Right kidney (tissue), 1 donor: ENCODE measurements around the gene NDUFA11.
"Not testable (repeated sequence)": the region's sequence is repeated elsewhere in the genome, so short reads cannot be mapped to it uniquely, and the experiment has no call there.

Experiments
- DNase-seq: peaks from one replicate; pipeline ENCODE4 v3.0.0-alpha.2; 2016

NDUFA11 gene

GRCh38 chr19:5891938-5892771 lies 11.4 kb downstream of the NDUFA11 start:
- DNase-seq: peak; percentile 77

DNA sequence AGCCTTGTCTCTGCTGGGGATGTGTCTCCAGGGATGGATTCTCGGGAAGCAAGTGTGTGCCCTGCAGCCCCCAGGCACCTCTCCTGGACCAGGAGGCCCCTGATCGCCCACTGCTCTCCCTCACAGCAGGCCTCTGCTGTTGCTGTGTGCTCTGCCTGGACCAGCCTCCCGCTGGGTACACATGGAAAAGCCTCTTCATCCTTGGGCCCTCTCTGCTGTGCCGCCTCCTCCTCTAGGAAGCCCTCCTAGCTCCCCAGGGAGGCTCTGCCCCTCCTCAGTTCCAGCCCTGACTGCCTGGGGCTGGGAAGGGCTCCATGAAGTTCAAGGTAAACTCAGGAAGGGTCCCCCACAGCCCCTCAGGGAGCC lies 12.0 kb downstream of the NDUFA11 start:
- DNase-seq: no peak

DNA sequence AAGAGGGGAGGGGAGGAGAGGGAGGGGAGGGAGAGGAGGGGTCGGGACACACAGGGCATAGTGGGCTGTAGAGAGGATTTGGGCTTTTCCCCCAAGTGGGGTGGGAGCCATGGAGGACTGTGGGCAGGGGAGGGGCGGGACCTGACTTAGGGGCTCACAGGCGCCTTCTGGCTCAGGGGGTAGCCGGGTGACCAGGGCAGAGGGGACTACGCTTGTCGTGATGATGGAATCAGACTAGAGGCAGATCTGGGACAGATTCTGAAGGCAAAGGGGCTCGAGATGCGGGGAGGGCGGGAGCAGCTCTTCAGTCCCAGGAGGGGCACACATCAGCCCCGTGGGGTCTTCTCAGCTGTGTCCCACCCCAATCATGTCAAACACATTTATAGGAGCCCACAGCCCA lies 13.5 kb downstream of the NDUFA11 start:
- no peak for DNase-seq

GRCh38 chr19:5889288-5889971 lies 14.2 kb downstream of the NDUFA11 start:
- no peak for DNase-seq

DNA sequence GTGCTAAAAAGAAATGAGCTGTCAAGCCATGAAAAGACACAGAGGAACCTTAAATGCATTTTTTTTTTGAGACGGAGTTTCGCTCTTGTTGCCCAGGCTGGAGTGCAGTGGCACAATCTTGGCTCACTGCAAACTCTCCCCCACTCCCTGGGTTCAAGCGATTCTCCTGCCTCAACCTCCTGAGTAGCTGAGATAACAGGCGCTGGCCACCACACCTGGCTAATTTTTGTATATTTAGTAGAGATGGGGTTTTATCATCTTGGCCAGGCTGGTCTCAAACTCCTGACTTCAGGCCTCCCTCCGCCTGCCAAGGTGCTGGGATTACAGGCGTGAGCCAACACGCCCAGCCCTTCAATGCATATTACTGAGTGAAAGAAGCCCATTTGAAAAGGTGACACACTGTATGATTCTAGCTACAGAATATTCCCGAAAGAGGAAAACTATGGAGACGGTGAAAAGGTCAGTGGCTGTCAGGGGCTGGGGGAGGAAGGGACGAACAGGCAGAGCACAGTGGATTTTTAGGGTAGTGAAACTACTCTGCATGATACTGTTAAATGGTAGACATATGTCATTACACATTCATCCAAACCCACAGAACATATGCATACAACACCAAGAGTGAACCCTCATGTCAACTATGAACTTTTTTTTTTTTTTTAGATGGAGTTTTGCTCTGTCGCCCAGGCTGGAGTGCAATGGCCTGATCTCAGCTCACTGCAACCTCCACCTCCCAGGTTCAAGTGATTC lies 19.4 kb downstream of the NDUFA11 start:
- DNase-seq: not testable (repeated sequence)

GRCh38 chr19:5883157-5883873 lies 20.3 kb downstream of the NDUFA11 start:
- DNase-seq: not testable (repeated sequence)

- DNase-seq: no peak
Observed at GRCh38 chr19:5882421-5882968, 21.1 kb downstream of the NDUFA11 start.

DNA sequence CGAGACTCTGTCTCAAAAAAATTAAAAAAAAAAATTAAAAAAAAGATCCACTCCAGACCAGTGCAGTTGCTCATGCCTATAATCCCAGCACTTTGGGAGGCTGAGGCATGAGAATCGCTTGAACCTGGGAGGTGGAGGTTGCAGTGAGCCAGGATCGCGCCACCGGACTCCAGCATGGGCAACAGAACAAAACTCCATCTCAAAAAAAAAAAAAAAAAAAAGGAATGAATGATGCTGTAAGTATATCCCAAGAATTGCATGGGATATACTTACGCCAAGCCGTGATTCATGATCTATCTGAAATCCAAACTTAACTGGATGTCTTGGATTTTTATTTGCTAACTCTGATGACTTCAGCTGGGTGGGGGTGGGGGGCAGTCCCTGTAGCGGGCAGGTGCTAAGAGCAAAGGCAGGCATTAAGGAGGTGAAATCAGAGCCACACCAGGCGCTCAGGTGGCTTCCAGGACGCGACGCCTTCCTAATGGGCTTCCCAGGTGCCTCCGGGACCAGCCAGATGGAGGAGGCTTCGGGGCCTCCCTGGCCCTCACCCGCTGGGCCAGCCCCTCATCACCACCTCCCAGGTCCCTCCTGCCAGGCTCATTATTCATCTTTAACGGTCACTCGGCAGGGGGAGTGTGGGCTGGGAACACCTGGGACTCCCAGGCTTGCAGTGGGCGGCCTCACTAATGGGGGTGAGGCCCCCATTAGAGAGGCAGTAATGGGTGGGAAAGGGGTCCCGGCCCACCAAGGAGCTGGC lies 21.9 kb downstream of the NDUFA11 start:
- no peak for DNase-seq

GRCh38 chr19:5880604-5881078 lies 22.9 kb downstream of the NDUFA11 start:
- no peak for DNase-seq

- DNase-seq: no peak
Observed at GRCh38 chr19:5880196-5880595, 23.4 kb downstream of the NDUFA11 start.

GRCh38 chr19:5877882-5878281 lies 25.7 kb downstream of the NDUFA11 start:
- no peak for DNase-seq

- DNase-seq: no peak
Observed at GRCh38 chr19:5877427-5877826, 26.2 kb downstream of the NDUFA11 start.

GRCh38 chr19:5874496-5874895 lies 29.1 kb downstream of the NDUFA11 start:
- DNase-seq: not testable (repeated sequence)

GRCh38 chr19:5873617-5874199 lies 29.9 kb downstream of the NDUFA11 start:
- no peak for DNase-seq

DNA sequence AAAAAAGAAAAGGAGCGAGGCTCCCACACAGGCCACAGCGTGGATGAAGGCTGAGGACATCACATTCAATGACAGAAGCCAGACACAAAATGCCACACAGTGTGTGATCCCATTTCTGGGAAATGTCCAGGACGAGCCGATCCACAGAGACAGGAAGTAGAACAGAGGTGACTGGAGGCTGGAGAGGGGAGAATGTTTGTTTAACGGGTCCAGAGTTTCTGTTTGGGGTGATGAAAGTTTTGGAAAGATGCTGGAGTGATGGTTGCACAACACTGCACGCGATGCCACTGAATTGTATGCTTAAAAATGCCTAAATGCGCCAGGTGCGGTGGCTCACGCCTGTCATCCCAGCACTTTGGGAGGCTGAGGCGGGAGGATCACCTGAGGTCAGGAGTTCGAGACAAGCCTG lies 32.6 kb downstream of the NDUFA11 start:
- DNase-seq: no peak

DNA sequence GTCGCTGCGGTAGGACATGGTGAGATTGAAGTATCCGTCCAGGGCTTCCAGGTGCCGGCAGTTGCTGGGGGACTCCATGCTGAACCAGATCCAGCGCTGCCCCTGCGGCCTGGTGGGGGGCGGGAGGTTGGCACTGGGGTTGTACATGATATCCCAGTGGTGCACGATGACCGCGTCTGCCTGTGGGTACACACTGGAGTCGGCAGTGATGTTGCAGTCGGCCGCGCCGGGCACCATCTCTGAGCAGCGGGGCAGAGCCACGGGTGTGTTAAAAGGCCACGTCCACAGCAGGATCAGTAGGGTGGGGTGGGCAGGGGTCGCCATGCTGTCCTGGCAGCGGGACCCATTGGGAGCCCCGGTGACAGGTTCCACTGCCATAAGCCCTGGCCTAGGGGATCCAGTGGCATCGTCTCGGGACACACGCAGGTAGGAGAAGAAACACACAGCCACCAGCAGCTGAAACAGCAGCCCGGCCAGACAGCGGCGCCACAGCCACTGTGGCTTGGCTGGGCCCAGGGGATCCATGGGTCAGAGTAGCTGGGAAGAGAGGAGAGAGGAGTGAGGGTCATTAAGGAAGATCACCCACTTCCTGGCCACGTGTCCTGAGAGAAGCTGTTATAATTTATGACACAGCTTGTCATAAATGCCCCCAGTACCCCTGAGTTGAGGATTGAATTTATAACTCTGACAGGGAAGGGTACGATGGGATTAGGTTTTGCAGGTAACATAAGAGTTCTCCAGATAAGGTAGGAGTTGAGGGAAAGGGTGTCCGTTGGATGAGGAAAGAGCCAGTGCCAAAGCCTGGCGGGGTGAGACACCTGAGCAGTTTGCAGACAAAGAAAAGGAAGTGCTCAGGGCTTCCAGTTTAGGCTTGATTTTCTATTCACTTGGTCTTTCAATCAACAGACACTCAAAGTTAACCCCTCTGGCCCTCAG lies 36.1 kb downstream of the NDUFA11 start:
- DNase-seq: no peak

DNA sequence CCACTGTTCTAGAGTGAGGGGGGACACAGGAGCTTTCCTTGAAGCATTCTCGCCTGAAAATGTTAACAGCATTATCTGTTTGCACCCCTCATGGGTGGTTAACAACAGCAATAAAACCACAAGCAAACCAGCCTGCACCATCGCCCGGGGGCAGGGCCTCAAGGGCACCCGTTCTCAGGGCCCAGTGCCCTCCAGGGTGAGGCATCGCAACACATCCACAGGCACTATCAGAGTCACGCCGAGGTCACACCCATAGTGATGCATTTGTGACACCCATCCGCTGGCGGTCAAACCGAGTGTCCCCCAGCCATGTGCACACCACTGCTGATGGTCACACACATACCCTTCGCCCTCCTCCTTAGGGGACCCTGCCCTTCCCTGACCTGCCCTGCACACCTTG lies 37.8 kb downstream of the NDUFA11 start:
- no peak for DNase-seq

GRCh38 chr19:5864725-5865486 lies 38.7 kb downstream of the NDUFA11 start:
- no peak for DNase-seq
